ENCODE measurements around the gene GRB10. TPM values are rescaled to one million over a fixed set of nuclear protein-coding genes. Genes with fewer than 3 reads are reported as not detected.

The GRB10 gene
- total and polyA plus RNA-seq, 4 donors = 42.2 to 50.6 (median 50.0) TPM

GRCh38 chr7:50673096-50673495, 109.6 kb downstream of the GRB10 start:
- no peak for DNase-seq (ENCODE audit: low read depth in 4 of 6, low spot score in 6 of 6)
- Histone ChIP-seq H3K27ac (ENCODE audit: low read depth, low read length) (no peak overlapping the region), H3K4me3 (ENCODE audit: low read depth, low read length) (no peak overlapping the region), H3K27me3 (ENCODE audit: control insufficient read depth, insufficient read depth, low read length) (no peaks in the 10 kb centered on the region), H3K9me3 (ENCODE audit: control insufficient read depth, insufficient read depth, low read length) (no peaks in the 10 kb centered on the region), H3K36me3 (ENCODE audit: control insufficient read depth, insufficient read depth, low read length) (peaks cover 25% of the 10 kb centered on the region), H3K4me1 (ENCODE audit: control insufficient read depth, insufficient read depth, low read length) (peaks cover 16% of the 10 kb centered on the region)
- WGBS (ENCODE audit: insufficient coverage) = 95% methylated on average over 10 of the region's 10 CpGs

- Histone ChIP-seq H3K27ac (ENCODE audit: low read depth, low read length) (no peak overlapping the region), H3K9me3 (ENCODE audit: control insufficient read depth, insufficient read depth, low read length) (no peaks in the 10 kb centered on the region), H3K27me3 (ENCODE audit: control insufficient read depth, insufficient read depth, low read length) (no peaks in the 10 kb centered on the region), H3K4me1 (ENCODE audit: control insufficient read depth, insufficient read depth, low read length) (peaks cover 13% of the 10 kb centered on the region), H3K4me3 (ENCODE audit: low read depth, low read length) (no peak overlapping the region), H3K36me3 (ENCODE audit: control insufficient read depth, insufficient read depth, low read length) (peaks cover 25% of the 10 kb centered on the region)
- no peak for DNase-seq (ENCODE audit: low read depth in 4 of 6, low spot score in 6 of 6)
- WGBS (ENCODE audit: insufficient coverage) = 94% methylated on average over 11 of the region's 11 CpGs
These were observed 110.7 kb downstream of the GRB10 start for GRCh38 chr7:50672045-50672444.

- peak in 1 of 6 donors; percentile 81 for DNase-seq (ENCODE audit: low read depth in 4 of 6, low spot score in 6 of 6)
- H3K27me3 ChIP-seq (ENCODE audit: control insufficient read depth, insufficient read depth, low read length) = no peaks in the 10 kb centered on the region
- no peaks in the 10 kb centered on the region for H3K9me3 ChIP-seq (ENCODE audit: control insufficient read depth, insufficient read depth, low read length)
- H3K4me1 ChIP-seq (ENCODE audit: control insufficient read depth, insufficient read depth, low read length) = peaks cover 6% of the 10 kb centered on the region
- no peak overlapping the region for H3K27ac ChIP-seq (ENCODE audit: low read depth, low read length)
- no peak overlapping the region for H3K4me3 ChIP-seq (ENCODE audit: low read depth, low read length)
- WGBS (ENCODE audit: insufficient coverage) = 0% methylated on average over 1 of the region's 9 CpGs
- peaks cover 27% of the 10 kb centered on the region for H3K36me3 ChIP-seq (ENCODE audit: control insufficient read depth, insufficient read depth, low read length)
These were observed 111.3 kb downstream of the GRB10 start for GRCh38 chr7:50671386-50671785.

- WGBS (ENCODE audit: insufficient coverage) = 100% methylated on average over 1 of the region's 3 CpGs
- no peak overlapping the region for H3K4me3 ChIP-seq (ENCODE audit: low read depth, low read length)
- no peaks in the 10 kb centered on the region for H3K9me3 ChIP-seq (ENCODE audit: control insufficient read depth, insufficient read depth, low read length)
- no peak for DNase-seq (ENCODE audit: low read depth in 4 of 6, low spot score in 6 of 6)
- H3K4me1 ChIP-seq (ENCODE audit: control insufficient read depth, insufficient read depth, low read length) = peaks cover 2% of the 10 kb centered on the region
- no peak overlapping the region for H3K27ac ChIP-seq (ENCODE audit: low read depth, low read length)
- peaks cover 32% of the 10 kb centered on the region for H3K36me3 ChIP-seq (ENCODE audit: control insufficient read depth, insufficient read depth, low read length)
- no peaks in the 10 kb centered on the region for H3K27me3 ChIP-seq (ENCODE audit: control insufficient read depth, insufficient read depth, low read length)
These were observed 112.8 kb downstream of the GRB10 start for GRCh38 chr7:50669890-50670289.

- Histone ChIP-seq H3K4me3 (ENCODE audit: low read depth, low read length) (no peak overlapping the region), H3K4me1 (ENCODE audit: control insufficient read depth, insufficient read depth, low read length) (peaks cover 15% of the 10 kb centered on the region), H3K9me3 (ENCODE audit: control insufficient read depth, insufficient read depth, low read length) (no peaks in the 10 kb centered on the region), H3K36me3 (ENCODE audit: control insufficient read depth, insufficient read depth, low read length) (peaks cover 27% of the 10 kb centered on the region), H3K27me3 (ENCODE audit: control insufficient read depth, insufficient read depth, low read length) (no peaks in the 10 kb centered on the region), H3K27ac (ENCODE audit: low read depth, low read length) (no peak overlapping the region)
- no peak for DNase-seq (ENCODE audit: low read depth in 4 of 6, low spot score in 6 of 6)
- WGBS (ENCODE audit: insufficient coverage) = 94% methylated on average over 4 of the region's 5 CpGs
These were observed 114.9 kb downstream of the GRB10 start for GRCh38 chr7:50667789-50668226.

GRCh38 chr7:50667338-50667737, 115.4 kb downstream of the GRB10 start:
- peaks cover 23% of the 10 kb centered on the region for H3K36me3 ChIP-seq (ENCODE audit: control insufficient read depth, insufficient read depth, low read length)
- no peak overlapping the region for H3K4me3 ChIP-seq (ENCODE audit: low read depth, low read length)
- peaks cover 15% of the 10 kb centered on the region for H3K4me1 ChIP-seq (ENCODE audit: control insufficient read depth, insufficient read depth, low read length)
- no peaks in the 10 kb centered on the region for H3K9me3 ChIP-seq (ENCODE audit: control insufficient read depth, insufficient read depth, low read length)
- H3K27me3 ChIP-seq (ENCODE audit: control insufficient read depth, insufficient read depth, low read length) = no peaks in the 10 kb centered on the region
- no peak overlapping the region for H3K27ac ChIP-seq (ENCODE audit: low read depth, low read length)
- peak in 1 of 6 donors; percentile 46 for DNase-seq (ENCODE audit: low read depth in 4 of 6, low spot score in 6 of 6)
- WGBS (ENCODE audit: insufficient coverage) = 71% methylated on average over 1 of the region's 4 CpGs

GRCh38 chr7:50666124-50666496, 116.6 kb downstream of the GRB10 start:
- H3K27ac ChIP-seq (ENCODE audit: low read depth, low read length) = no peak overlapping the region
- WGBS (ENCODE audit: insufficient coverage) = 93% methylated on average over 3 of the region's 11 CpGs

GRCh38 chr7:50665403-50666123, 117.1 kb downstream of the GRB10 start:
- H3K36me3 ChIP-seq (ENCODE audit: control insufficient read depth, insufficient read depth, low read length) = peaks cover 27% of the 10 kb centered on the region
- H3K27ac ChIP-seq (ENCODE audit: low read depth, low read length) = no peak overlapping the region
- WGBS (ENCODE audit: insufficient coverage) = 92% methylated on average over 17 of the region's 17 CpGs
- DNase-seq (ENCODE audit: low read depth in 4 of 6, low spot score in 6 of 6) = no peak
- H3K9me3 ChIP-seq (ENCODE audit: control insufficient read depth, insufficient read depth, low read length) = no peaks in the 10 kb centered on the region
- H3K27me3 ChIP-seq (ENCODE audit: control insufficient read depth, insufficient read depth, low read length) = no peaks in the 10 kb centered on the region
- no peak overlapping the region for H3K4me3 ChIP-seq (ENCODE audit: low read depth, low read length)
- H3K4me1 ChIP-seq (ENCODE audit: control insufficient read depth, insufficient read depth, low read length) = peaks cover 28% of the 10 kb centered on the region

More at GRCh38 chr7:50666124-50666496, 116.6 kb downstream of the GRB10 start:
- no peak for DNase-seq (ENCODE audit: low read depth in 4 of 6, low spot score in 6 of 6)
- Histone ChIP-seq H3K4me1 (ENCODE audit: control insufficient read depth, insufficient read depth, low read length) (peaks cover 24% of the 10 kb centered on the region), H3K4me3 (ENCODE audit: low read depth, low read length) (no peak overlapping the region), H3K36me3 (ENCODE audit: control insufficient read depth, insufficient read depth, low read length) (peaks cover 25% of the 10 kb centered on the region), H3K9me3 (ENCODE audit: control insufficient read depth, insufficient read depth, low read length) (no peaks in the 10 kb centered on the region), H3K27me3 (ENCODE audit: control insufficient read depth, insufficient read depth, low read length) (no peaks in the 10 kb centered on the region)

- Histone ChIP-seq H3K4me3 (ENCODE audit: low read depth, low read length) (no peak overlapping the region), H3K27me3 (ENCODE audit: control insufficient read depth, insufficient read depth, low read length) (no peaks in the 10 kb centered on the region), H3K27ac (ENCODE audit: low read depth, low read length) (no peak overlapping the region), H3K4me1 (ENCODE audit: control insufficient read depth, insufficient read depth, low read length) (peaks cover 29% of the 10 kb centered on the region), H3K9me3 (ENCODE audit: control insufficient read depth, insufficient read depth, low read length) (no peaks in the 10 kb centered on the region), H3K36me3 (ENCODE audit: control insufficient read depth, insufficient read depth, low read length) (peaks cover 34% of the 10 kb centered on the region)
- DNase-seq (ENCODE audit: low read depth in 4 of 6, low spot score in 6 of 6) = no peak
- 88% methylated on average over 2 of the region's 4 CpGs for WGBS (ENCODE audit: insufficient coverage)
These were observed 117.8 kb downstream of the GRB10 start for GRCh38 chr7:50664937-50665336.

GRCh38 chr7:50664461-50664922, 118.2 kb downstream of the GRB10 start:
- DNase-seq (ENCODE audit: low read depth in 4 of 6, low spot score in 6 of 6) = no peak
- Histone ChIP-seq H3K4me3 (ENCODE audit: low read depth, low read length) (no peak overlapping the region), H3K27ac (ENCODE audit: low read depth, low read length) (no peak overlapping the region), H3K36me3 (ENCODE audit: control insufficient read depth, insufficient read depth, low read length) (peaks cover 32% of the 10 kb centered on the region), H3K9me3 (ENCODE audit: control insufficient read depth, insufficient read depth, low read length) (no peaks in the 10 kb centered on the region), H3K4me1 (ENCODE audit: control insufficient read depth, insufficient read depth, low read length) (peaks cover 29% of the 10 kb centered on the region), H3K27me3 (ENCODE audit: control insufficient read depth, insufficient read depth, low read length) (no peaks in the 10 kb centered on the region)
- 84% methylated on average over 9 of the region's 9 CpGs for WGBS (ENCODE audit: insufficient coverage)

Data from spinal cord (tissue), 10 donors.